ENCODE results near the gene PIAS3.
"Not testable (repeated sequence)": the region's sequence is repeated elsewhere in the genome, so short reads cannot be mapped to it uniquely, and the experiment has no call there.

Gene PIAS3

DNA sequence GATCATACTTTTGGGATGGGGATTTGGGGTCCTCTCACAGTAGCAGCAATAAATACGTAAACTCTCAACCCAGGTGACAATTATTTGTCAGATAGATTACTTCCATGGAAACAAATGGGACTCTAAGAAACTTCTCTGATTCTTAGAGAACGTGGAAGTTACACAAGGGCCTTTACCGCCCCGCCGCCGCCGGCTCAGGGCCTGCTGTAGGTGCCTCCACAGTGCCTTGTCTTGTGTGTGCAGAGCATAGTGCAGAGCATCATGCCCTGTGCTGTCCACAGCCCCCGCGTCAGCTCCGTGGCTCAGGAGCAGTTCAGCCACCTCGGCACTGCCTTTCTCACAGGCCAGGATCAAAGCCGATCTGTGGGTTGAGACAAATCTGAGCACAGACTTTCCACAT lies 15.8 kb upstream of the PIAS3 start:
- no peak for DNase-seq (ENCODE audit: low read depth)

DNA sequence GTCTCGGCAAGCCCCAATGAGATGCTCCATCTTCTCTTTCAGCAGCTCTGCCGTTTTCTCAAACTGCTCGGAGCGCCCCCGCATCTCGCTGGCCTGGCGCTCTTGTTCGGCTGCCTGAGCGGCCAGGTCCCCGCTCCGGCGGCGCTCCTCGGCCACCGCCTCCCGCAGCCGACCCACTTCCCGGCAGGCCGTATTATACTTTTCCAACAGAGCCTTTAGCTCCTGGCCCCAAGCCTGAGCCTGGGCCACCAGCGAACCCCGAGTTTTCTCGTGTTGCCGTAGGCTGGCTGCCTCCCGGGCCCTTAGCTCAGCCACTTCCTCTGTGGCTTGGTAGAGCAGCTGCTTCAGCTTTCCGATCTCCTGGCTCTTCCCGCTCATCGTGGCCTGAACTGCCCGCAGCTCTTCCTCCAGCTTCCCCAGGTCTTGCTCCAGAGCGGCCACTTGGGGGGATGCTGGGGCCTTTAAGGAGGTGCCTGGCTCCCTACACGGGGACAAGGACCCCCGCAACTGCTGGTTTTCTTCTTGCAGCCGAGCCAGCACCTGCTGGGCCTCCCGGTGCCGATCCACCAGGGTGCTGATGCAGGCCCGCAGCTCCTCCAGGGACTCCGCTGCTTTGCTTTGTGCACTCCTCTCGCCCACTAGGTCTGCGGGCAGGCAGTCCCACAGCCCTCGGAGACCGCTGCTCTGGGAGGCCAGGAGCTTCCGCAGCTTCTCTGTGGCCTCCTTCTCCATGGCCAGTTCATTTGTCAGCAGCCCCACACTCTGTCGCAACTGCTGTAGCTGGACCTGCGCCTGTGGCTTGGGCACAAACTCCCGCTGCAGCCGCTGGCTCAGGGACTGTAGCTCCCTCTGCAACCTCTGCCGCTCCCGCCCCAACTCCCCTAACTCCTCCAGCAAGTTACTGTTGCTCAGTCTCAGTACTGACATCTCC lies 13.4 kb upstream of the PIAS3 start:
- no peak for DNase-seq (ENCODE audit: low read depth)

DNA sequence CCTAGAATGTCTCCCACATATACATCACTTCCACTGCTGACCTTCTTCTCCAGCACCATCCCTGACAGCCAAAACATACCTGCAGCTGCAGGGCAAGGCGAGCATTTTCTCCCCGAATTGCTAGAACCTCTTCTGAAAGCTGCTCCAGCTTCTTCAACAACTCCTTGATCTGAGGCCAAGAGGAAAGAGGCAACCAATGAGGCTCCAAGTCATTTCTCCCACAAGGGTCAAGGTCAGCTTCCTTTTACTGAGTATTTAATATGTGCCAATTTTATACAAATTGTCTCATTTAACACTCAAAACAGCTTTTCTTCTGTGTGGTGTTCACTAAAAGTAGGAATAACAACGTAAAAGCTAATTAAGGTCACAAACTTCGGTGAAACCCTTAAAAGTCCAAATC lies 9.4 kb upstream of the PIAS3 start:
- DNase-seq (ENCODE audit: low read depth) = no peak

DNA sequence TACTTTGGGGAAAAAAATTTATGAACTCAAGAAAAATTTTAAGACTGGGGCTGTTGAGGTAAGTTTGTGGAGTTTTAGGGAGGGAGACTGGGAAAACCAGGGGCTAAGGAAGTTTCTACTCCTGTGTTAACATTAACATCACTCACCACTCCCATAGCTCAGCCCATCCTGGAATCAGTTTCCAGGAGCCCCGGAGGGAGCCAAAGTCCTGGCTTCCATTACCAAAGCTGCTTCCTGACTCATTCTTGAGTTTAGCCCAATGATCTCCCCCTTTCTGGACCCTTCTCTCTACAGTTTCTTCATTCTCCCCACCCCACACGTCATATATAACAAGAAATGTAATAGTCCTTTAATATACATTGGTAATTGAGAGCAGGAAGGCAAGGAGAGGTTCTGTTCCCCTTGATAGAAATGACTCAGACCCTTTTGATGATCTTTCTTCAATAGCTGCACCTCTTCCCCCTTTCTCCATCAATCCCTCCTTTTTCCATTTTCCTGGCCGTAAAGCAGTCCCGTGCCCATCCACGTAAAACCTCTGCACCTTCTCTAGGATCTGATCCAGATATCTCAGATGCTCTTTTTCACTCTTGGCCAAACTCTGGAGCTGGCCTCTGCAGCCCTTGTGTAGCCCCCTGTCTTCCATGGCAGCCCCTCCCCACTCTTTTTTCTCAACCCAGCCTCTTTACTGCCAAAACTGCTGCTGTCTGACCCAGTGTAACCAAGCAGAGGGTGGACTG lies 4.6 kb upstream of the PIAS3 start:
- DNase-seq (ENCODE audit: low read depth) = no peak

DNA sequence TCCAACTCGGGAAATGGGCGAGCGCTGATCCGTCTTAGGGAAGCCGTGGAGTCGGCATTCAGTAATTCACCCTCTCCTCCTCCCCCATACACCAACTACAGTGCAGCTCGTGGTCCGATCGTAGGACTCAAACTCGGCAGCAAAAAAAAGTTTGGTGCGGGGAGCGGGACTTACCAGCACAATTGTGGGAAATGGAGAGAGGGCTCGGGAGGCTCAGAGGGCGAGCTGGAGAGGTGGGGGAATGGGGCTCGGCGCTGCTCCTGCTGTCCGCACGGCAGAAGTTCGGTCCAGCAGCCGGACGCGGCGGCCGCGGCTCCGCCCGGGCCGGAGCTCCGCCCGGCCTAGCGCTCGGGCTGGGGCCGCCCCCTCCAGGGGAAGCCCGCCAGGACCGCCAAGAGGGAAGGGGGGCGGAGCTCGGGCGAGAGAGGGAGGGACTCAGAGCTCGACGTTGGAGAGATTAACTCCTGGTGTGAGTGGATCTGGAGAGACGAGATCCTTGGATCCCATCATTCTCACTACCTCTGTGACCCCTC lies 676 bp upstream of the PIAS3 start:
- peak; percentile 77 for DNase-seq (ENCODE audit: low read depth)

DNA sequence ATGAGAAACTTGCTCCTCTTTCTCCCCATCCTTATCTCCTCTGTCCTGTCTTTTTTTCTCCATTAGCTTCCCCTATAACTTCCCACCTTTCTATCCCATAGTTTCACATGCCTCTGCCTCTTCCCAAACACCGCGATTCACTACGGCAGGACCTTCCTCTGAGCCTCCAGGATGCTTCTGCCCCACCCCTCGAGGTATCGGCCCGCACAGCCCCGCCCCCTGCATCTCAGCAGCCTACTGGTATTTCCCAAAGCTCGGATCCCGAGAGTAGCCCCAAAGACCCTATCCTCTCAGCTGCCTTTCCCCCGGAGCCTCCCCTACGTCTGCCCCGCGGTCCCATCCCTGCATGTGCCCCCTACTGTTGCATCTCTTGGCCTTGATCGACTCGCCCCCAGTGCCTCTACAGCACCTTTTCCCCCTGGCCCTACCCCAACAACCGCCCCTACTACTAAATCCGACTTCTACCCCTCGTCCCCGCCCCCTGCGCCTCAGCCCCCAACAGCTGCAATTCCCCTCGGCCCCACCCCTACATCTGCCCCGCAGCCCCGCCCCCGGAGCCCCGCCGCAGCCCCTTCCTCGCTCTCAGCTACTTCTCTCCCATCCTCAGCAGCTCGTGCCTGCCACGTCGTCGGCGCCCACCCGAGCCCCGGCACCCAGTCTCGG lies 512 bp downstream of the PIAS3 start:
- DNase-seq (ENCODE audit: low read depth) = no peak

DNA sequence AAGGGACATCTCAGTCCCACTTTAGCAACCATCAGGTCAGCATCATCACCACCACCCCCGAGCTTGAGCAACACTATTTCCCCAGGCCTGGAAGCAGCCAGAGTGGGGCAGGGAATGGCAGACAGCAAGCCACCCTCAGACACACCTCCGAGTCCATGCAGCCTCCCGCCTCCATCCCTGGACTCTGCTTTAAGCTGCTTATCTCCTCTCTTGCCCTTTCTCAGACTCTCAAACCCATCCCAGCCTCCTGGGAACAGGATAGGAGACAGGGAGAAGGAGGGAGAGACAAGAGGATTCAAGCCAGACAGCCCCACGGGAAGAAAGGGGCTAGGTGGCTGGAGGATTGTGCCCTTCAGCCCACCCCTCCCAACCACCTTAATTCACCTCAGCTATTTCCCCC lies 1.7 kb downstream of the PIAS3 start:
- DNase-seq (ENCODE audit: low read depth) = no peak

DNA sequence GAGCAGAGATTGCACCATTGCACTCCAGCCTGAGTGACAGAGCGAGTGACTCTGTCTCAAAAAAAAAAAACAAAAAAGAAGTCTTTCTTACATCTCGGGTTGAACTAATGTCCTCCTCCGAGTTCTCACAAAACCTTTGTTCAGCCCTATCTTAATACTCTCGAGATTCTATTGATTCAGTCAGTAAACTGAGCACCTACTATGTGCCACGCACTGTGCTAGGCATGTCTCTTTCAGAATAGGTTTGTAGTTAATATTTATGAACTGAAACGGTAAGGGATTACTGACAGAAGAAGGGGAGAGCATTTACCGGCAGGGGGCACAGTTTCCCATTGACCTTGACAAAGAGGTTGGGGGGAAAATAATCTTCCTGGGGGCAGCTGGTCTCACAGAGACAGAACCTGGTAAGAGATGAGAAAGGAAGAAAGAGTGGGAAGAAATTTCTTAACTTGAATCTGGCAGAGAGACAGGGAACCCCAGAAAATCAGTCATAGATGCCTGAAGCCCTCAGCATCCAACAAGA lies 3.4 kb downstream of the PIAS3 start:
- DNase-seq (ENCODE audit: low read depth) = no peak

DNA sequence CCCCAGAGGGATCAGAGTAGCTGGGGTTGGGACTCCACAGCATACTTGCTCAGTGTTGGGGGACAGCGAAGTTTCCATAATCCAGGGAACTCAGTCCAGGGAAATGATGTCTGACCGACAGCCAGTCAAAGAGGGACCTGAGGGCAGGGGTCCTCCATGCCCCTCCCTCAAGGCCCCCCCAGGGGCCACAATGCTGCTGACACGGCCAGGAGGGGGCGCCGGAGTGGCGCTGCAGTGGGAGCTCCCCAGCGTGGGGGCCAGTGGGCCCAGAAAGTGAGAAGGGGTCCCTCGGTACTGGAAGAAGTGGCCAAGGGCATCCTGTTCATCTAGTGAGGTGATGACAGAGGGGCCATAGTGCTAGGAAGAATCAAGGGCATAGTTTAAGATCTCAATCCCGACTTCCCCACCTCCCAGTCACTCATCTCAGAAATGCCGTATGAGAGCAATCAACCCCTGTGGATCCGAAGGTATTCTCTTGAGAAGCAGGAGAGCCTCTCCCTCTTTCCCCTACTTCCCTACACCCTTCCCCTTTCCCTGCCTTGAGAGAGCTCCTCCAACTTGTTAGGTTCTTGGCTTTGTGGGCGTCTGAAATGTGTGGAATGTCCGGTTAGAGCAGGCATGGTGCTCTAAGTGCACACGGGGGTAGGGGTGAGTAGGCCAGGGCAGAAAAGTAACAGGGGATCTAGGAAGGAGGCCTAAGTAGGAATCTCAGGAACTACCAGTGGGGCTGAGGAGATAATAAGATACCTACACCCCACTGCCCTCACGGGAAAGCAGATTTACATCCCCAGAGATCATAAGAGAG lies 9.3 kb downstream of the PIAS3 start:
- no peak for DNase-seq (ENCODE audit: low read depth)

DNA sequence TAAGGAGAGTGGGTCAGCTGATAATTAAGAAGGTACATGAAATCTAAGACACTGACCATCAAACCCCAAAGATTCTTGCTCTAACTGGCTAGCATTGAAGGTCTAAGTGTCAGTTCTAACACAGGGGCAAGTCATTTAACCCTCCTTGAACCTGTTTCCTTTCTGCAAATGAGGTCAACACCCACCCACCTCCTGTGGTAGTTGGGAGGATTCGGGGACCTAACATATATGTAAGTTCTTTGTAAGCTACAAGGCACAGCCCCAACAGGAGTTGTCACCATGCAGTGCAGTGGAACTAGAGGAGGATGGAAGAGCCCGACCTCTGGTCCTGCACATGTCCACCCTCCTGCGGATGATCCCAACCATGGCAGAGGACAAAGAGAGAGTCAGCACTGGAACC lies 11.1 kb downstream of the PIAS3 start:
- no peak for DNase-seq (ENCODE audit: low read depth)

DNA sequence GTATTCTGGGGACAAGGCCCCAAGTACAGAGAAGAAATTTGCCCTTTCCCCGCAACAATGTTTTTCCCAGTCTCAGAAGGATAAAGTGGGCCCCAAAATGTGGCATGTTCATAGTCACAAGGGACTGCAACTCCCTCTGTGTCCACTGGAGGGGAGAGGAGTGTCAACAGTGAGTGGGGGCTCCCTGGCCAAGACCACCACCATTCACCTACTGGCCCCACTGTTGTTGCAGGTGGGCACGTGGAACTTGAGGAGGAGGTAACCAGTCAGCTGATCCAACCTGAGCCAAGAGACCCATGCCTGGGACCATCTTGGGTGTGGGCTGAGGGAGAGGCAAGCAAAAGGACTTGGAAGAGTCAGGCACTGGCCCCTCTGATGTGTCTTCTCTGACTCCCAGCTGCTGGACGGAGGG lies 12.7 kb downstream of the PIAS3 start:
- DNase-seq (ENCODE audit: low read depth) = no peak

DNA sequence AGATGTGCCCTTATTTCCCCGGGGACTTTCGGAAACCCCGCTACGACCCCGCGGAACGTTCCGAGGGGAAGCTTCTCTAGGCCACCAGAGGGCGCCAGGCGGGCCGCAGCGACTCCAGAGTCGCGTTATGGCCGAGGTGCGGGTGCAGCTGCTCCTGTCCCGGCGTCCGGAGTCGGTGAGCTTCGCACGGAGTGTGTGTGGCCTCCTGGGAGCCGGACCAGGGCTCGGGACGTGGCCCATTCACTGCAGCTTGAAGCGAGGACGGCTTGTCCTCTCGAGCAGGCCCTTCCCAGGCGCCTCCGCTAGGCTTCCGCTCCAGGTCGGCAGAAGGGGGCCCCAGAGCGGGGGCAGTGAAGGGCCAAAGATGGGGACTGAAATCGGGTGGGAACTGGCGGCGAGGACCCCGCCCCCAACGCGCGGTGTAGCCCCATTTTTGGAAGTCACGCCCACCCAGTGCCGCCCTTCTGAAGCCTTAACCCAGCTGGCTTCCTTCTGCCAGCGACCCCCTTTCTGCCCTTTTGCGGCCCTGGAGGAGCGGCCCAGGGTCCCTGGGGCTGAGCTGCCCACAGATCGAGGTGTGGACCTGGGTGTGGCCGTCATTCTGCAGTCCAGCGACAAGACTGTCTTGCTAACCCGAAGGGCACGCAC lies 13.2 kb downstream of the PIAS3 start, which contains the start of gene NUDT17:
Gene NUDT17, plus strand, starts transcription at position 117 of the 648 bp plus-strand sequence. Its CDS starts 11 bp downstream, at position 128.
- peak; percentile 51 for DNase-seq (ENCODE audit: low read depth)

DNA sequence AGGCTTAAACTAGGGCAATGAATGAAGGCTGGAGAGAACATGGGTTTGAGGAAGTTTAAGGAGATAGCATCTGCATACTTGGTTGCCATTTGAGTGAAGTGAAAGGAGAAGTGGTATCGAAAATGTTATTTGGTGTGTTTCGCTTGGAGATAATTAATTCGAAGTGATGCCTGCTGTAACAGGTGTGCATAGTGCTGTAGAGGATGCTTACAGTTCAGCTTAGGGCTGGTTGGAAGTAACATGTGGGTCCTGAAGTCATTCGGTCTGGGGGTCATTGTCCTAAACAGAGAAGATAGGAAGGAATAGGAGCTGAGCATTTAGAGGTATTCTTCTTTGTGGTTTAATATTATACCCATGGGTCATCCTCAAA lies 13.8 kb downstream of the PIAS3 start:
- DNase-seq (ENCODE audit: low read depth) = no peak

DNA sequence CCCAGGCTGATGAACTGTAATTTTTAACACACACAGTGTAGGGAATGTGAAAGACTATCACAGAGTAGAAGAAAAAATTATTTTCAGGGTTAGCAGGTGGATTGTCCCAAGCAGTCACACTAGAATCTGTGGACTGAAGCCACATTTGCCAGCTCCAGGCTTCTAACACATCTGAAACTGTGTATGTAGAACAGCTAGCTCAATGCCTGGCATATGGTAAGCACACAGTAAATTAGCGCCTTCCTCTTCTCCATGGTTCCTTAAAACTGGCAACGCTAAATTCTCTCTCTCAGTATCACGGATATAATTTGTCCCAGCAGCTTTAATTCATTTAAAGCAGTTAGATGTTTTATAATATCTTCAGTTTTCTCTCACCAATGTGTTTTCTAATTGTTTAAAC lies 15.8 kb downstream of the PIAS3 start:
- DNase-seq (ENCODE audit: low read depth) = no peak

DNA sequence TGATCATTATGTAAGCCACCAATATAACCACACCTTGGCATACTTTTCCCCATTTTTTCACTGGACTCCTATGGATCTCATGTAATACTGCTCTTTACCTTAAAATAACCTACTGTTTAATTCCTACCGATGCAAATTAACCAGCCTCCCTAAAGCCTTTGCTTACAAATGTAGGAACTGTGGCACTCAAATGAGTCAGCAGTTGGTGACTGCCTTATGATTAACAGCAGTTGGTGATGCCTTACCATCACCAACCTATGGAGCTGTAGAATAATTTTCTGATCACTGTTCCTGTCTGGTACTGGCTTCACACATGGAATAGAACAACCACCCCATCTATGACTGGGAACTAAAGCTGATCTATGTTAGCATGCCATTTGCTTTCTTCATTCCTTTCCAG lies 21.2 kb downstream of the PIAS3 start:
- no peak for DNase-seq (ENCODE audit: low read depth)

DNA sequence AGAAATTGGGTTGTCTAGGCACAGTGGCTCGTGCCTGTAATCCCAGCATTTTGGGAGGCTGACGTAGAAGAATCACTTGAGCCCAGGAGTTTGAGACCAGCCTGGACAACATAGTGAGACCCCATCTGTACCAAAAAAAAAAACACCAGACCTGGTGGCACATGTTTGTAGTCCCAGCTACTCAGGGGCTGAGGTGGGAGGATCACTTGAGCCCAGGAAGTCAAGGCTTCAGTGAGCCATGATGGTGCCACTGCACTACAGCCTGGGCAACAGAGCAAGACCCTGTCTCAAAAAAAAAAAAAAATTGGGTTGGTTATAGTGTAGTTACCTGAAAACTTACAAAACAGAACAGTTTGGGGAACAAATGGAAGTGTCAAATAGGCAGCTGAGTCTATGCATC lies 28.1 kb downstream of the PIAS3 start:
- DNase-seq (ENCODE audit: low read depth) = not testable (repeated sequence)

DNA sequence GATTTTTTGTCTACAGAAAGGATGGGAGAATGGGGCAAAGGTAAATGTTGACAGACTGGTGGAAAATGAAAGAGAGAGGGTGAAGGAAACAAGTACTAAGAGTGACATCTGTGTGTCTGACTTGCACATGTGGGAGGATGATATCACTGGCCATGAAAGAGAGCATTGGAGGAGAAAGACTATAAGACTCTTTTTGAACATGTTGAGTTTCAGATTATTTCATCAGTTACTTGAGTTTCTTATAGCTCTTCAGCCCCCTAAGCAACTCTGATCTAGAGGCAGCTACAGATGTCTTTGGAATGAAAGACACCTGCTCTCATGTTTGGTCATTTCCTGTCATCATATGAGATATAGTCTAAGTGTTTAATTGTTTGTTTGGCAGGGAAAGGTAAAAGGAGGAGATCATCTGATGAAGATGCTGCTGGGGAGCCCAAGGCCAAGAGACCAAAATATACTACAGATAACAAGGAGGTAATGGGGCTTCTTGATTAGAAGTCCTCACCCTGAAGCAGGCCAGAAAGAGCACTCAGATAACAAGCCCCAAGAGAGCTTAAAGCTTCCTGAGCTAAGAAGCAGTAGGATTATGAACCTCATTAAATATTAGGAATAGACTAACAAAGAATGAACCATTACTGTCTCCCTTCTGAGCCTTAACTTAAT lies 30.4 kb downstream of the PIAS3 start:
- DNase-seq (ENCODE audit: low read depth) = no peak

DNA sequence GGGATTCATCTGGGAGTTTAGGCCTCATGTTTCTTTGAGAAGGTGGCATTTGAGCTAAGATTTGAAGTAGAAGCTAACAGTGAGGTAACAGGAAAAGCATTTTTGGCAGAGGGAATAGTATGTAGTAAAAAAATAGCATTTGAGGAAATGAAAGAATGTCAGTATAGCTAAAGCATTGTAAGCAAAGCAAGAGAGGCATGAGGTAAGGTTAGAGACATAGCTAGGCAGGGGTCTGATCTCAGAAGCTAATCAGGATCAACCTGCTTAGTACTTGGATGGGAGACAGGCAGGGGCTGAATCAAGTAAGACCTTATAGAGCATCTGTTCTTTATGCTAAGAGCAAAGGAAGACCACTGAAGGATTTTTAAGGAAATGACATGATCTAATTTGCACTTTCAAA lies 30.9 kb downstream of the PIAS3 start:
- DNase-seq (ENCODE audit: low read depth) = no peak

DNA sequence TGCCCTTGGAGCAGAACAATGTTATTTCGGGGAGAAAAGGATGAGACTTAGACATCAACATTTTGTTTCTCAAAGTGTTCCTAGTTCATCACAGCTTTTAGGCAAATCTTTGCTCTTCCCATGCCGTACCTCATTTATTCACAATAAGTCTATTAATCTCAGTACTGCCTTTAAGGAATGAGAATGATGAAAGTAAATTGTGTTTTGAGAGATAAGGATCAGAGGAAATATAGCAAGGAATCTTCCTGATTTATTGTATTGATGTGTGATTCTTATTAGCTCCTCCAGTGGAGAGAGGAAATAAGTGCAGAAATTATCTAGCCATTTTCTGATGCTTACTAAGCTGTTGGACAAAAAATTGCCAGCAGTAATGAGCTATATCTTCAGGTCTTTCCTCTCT lies 32.9 kb downstream of the PIAS3 start:
- no peak for DNase-seq (ENCODE audit: low read depth)

DNA sequence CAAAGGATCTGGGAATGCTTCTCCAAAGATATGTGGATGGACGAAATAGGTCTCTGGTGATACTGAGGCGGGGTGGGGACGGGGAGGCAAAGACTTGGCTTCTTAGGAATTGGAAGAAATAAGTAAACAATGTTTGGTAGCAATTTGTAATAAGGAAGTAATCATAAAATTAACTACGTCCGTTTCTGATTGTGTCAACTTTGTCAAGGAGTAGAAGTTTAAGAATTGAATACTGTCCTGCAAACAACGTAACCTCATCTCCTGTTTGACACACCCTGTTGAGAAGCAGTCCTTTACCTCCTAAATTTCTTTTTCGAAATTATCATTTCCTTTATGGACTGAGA lies 34.4 kb downstream of the PIAS3 start:
- DNase-seq (ENCODE audit: low read depth) = no peak
